GM23248 (cell line): ENCODE results near the gene ZNF581.

Experiments
- EZH2 ChIP-seq: fragments of 200-600 bp; sonication (generic); IDR thresholded peaks from 2 replicates; pipeline ENCODE4 v1.6.1; 2018; ENCODE audit warnings: antibody characterized with exemption, mild to moderate bottlenecking; ENCODE audit not compliant: insufficient read depth, poor library complexity, severe bottlenecking
- EZH2phosphoT487 ChIP-seq: fragments of 200-600 bp; sonication (generic); IDR thresholded peaks from 2 replicates; pipeline ENCODE4 v1.6.1; 2018; ENCODE audit warnings: antibody characterized with exemption, moderate library complexity, mild to moderate bottlenecking, low read depth; ENCODE audit not compliant: insufficient read depth

DNA sequence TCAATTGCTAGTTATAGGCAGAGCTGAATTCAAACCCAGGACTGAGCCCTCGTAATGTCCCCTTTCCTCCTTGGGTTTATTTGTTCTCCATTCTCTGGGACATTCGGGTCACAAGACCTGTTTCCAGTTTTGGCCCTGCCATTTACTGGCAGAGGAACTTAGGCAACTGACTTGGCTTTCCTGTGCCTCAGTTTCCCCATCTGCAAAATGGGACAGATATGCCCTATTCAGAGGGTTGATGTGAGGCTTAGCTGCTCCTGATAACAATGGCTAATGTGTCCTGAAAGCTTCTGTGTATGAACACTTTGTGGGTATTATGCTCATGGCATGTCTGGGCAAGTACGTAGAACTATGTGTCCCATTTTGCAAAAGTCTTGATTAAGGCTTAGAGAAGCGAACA, 42.4 kb upstream of the ZNF581 start:
- TF ChIP-seq EZH2, result no peak
- TF ChIP-seq EZH2phosphoT487, result no peak
